ENCODE data around the gene SFN. TPM values are rescaled to one million over a fixed set of nuclear protein-coding genes. Genes with fewer than 3 reads are reported as not detected.

The SFN gene
- total and polyA plus RNA-seq, 2 of the 13 experiments (the other 11 are each of a cell fraction or from before 2014, with no cell fraction given) = 4.3 to 5.6 TPM

- TF ChIP-seq ZNF142 (CRISPR knock-in tag; IDR thresholded peaks at IDR 0.05) (no peak), RBM39 (IDR thresholded peaks at IDR 0.05; ENCODE audit: low read depth, low read length, poor library complexity, severe bottlenecking) (no peak), SAP130 (CRISPR knock-in tag; IDR thresholded peaks at IDR 0.05; ENCODE audit: low read depth) (no peak), PRDM4 (CRISPR knock-in tag; IDR thresholded peaks at IDR 0.05; ENCODE audit: borderline replicate concordance) (no peak), HES4 (CRISPR knock-in tag; IDR thresholded peaks at IDR 0.05; ENCODE audit: borderline replicate concordance) (no peak), THRA (CRISPR knock-in tag; IDR thresholded peaks at IDR 0.05; ENCODE audit: borderline replicate concordance) (no peak), HMGXB4 (CRISPR knock-in tag; IDR thresholded peaks at IDR 0.05; ENCODE audit: borderline replicate concordance in 1 of 2, low read depth in 1 of 2) (no peak), KMT2A (CRISPR knock-in tag; IDR thresholded peaks at IDR 0.05) (no peak; the same call in 1 of the 2 replicates), ZNF20 (CRISPR knock-in tag; IDR thresholded peaks at IDR 0.05) (no peak), FUBP1 (CRISPR knock-in tag; IDR thresholded peaks at IDR 0.05; ENCODE audit: borderline replicate concordance) (no peak), RARA (CRISPR knock-in tag; IDR thresholded peaks at IDR 0.05) (no peak), ZNF432 (CRISPR knock-in tag; IDR thresholded peaks at IDR 0.05; ENCODE audit: borderline replicate concordance) (no peak)
Observed at GRCh38 chr1:26911399-26912146, 48.6 kb downstream of the SFN start (continued).

Measured in HepG2 (cell line).